ENCODE data around the gene NPIPB12.
"Not testable (repeated sequence)": the region's sequence is repeated elsewhere in the genome, so short reads cannot be mapped to it uniquely, and the experiment has no call there.

Gene NPIPB12

GRCh38 chr16:29460647-29461030, 45.6 kb downstream of the NPIPB12 start:
- H2BK5ac ChIP-seq (ENCODE audit: low read length); H3K9me3 ChIP-seq (replicated peaks in 1 of 2; ENCODE audit: control insufficient read depth in 2 of 2, insufficient read depth in 1 of 2, low read depth in 1 of 2, low read length in 2 of 2); H4K8ac ChIP-seq (ENCODE audit: low read depth, low read length); H3K4me2 ChIP-seq (ENCODE audit: insufficient read depth, low read length, poor library complexity, severe bottlenecking); H3K23ac ChIP-seq (ENCODE audit: low read depth, low read length, poor library complexity); H3K4ac ChIP-seq (ENCODE audit: low read length); DNase-seq (ENCODE audit: low spot score); H3K4me1 ChIP-seq (ENCODE audit: control insufficient read depth in 2 of 2, insufficient read depth in 1 of 2, low read depth in 1 of 2, low read length in 2 of 2); H4K91ac ChIP-seq (ENCODE audit: low read depth, low read length, poor library complexity); H3K14ac ChIP-seq (ENCODE audit: low read length); H3K36me3 ChIP-seq (replicated peaks in 1 of 2; ENCODE audit: control insufficient read depth in 2 of 2, insufficient read depth in 2 of 2, low read length in 2 of 2); H3K79me1 ChIP-seq (ENCODE audit: low read depth, low read length); H3K4me3 ChIP-seq (ENCODE audit: low read length in 2 of 2); H3K18ac ChIP-seq (ENCODE audit: low read length); H2BK15ac ChIP-seq (ENCODE audit: low read length); H3K27ac ChIP-seq (replicated peaks; ENCODE audit: low read length); H2BK12ac ChIP-seq (ENCODE audit: low read length); H3K27me3 ChIP-seq (ENCODE audit: control insufficient read depth in 3 of 3, insufficient read depth in 3 of 3, low read depth in 1 of 3, low read length in 3 of 3); H3K9ac ChIP-seq (ENCODE audit: low read depth, low read length, poor library complexity); H2BK120ac ChIP-seq (ENCODE audit: low read depth, low read length); H2AK5ac ChIP-seq (ENCODE audit: low read depth, low read length); H2AFZ ChIP-seq (ENCODE audit: low read length): not testable (repeated sequence)
- WGBS, 2 donors (ENCODE audit: extremely low coverage in 2 of 2, insufficient read length in 2 of 2, insufficient replicate concordance in 1 of 2) = no CpG with 5 or more reads among the region's 9 CpGs

GRCh38 chr16:29459706-29460646, 46.2 kb downstream of the NPIPB12 start, which contains the start of gene SULT1A4:
Gene SULT1A4 (plus strand): TSS chr16:29459913. CDS start chr16:29461386, 1,473 bp downstream.
- H2BK120ac ChIP-seq (ENCODE audit: low read depth, low read length); H2BK15ac ChIP-seq (ENCODE audit: low read length); H3K27ac ChIP-seq (replicated peaks; ENCODE audit: low read length); DNase-seq (ENCODE audit: low spot score); H2AK5ac ChIP-seq (ENCODE audit: low read depth, low read length); H3K27me3 ChIP-seq (ENCODE audit: control insufficient read depth in 3 of 3, insufficient read depth in 3 of 3, low read depth in 1 of 3, low read length in 3 of 3); H3K18ac ChIP-seq (ENCODE audit: low read length); H3K9me3 ChIP-seq (replicated peaks in 1 of 2; ENCODE audit: control insufficient read depth in 2 of 2, insufficient read depth in 1 of 2, low read depth in 1 of 2, low read length in 2 of 2); H3K14ac ChIP-seq (ENCODE audit: low read length); H3K79me1 ChIP-seq (ENCODE audit: low read depth, low read length); H3K4ac ChIP-seq (ENCODE audit: low read length); H3K4me2 ChIP-seq (ENCODE audit: insufficient read depth, low read length, poor library complexity, severe bottlenecking); H2AFZ ChIP-seq (ENCODE audit: low read length); H3K23ac ChIP-seq (ENCODE audit: low read depth, low read length, poor library complexity); H3K9ac ChIP-seq (ENCODE audit: low read depth, low read length, poor library complexity); H3K4me3 ChIP-seq (ENCODE audit: low read length in 2 of 2); H2BK5ac ChIP-seq (ENCODE audit: low read length); H4K8ac ChIP-seq (ENCODE audit: low read depth, low read length); H3K4me1 ChIP-seq (ENCODE audit: control insufficient read depth in 2 of 2, insufficient read depth in 1 of 2, low read depth in 1 of 2, low read length in 2 of 2); H3K36me3 ChIP-seq (replicated peaks in 1 of 2; ENCODE audit: control insufficient read depth in 2 of 2, insufficient read depth in 2 of 2, low read length in 2 of 2); H4K91ac ChIP-seq (ENCODE audit: low read depth, low read length, poor library complexity); H2BK12ac ChIP-seq (ENCODE audit: low read length): not testable (repeated sequence)
- no CpG with 5 or more reads among the region's 13 CpGs for WGBS, 2 donors (ENCODE audit: extremely low coverage in 2 of 2, insufficient read length in 2 of 2, insufficient replicate concordance in 1 of 2)

GRCh38 chr16:29457660-29458059, 48.5 kb downstream of the NPIPB12 start:
- H3K4me3 ChIP-seq (ENCODE audit: low read length in 2 of 2); H2BK15ac ChIP-seq (ENCODE audit: low read length); H2BK5ac ChIP-seq (ENCODE audit: low read length); H3K9me3 ChIP-seq (replicated peaks in 1 of 2; ENCODE audit: control insufficient read depth in 2 of 2, insufficient read depth in 1 of 2, low read depth in 1 of 2, low read length in 2 of 2); H3K9ac ChIP-seq (ENCODE audit: low read depth, low read length, poor library complexity); H2BK120ac ChIP-seq (ENCODE audit: low read depth, low read length); H3K4me1 ChIP-seq (ENCODE audit: control insufficient read depth in 2 of 2, insufficient read depth in 1 of 2, low read depth in 1 of 2, low read length in 2 of 2); H4K91ac ChIP-seq (ENCODE audit: low read depth, low read length, poor library complexity); H3K14ac ChIP-seq (ENCODE audit: low read length); H3K36me3 ChIP-seq (replicated peaks in 1 of 2; ENCODE audit: control insufficient read depth in 2 of 2, insufficient read depth in 2 of 2, low read length in 2 of 2); H3K4ac ChIP-seq (ENCODE audit: low read length); H3K4me2 ChIP-seq (ENCODE audit: insufficient read depth, low read length, poor library complexity, severe bottlenecking); H3K23ac ChIP-seq (ENCODE audit: low read depth, low read length, poor library complexity); H3K18ac ChIP-seq (ENCODE audit: low read length); H3K27ac ChIP-seq (replicated peaks; ENCODE audit: low read length); H3K79me1 ChIP-seq (ENCODE audit: low read depth, low read length); H2AFZ ChIP-seq (ENCODE audit: low read length); H2AK5ac ChIP-seq (ENCODE audit: low read depth, low read length); H4K8ac ChIP-seq (ENCODE audit: low read depth, low read length); DNase-seq (ENCODE audit: low spot score); H2BK12ac ChIP-seq (ENCODE audit: low read length); H3K27me3 ChIP-seq (ENCODE audit: control insufficient read depth in 3 of 3, insufficient read depth in 3 of 3, low read depth in 1 of 3, low read length in 3 of 3): not testable (repeated sequence)
- WGBS, 2 donors (ENCODE audit: extremely low coverage in 2 of 2, insufficient read length in 2 of 2, insufficient replicate concordance in 1 of 2) = no CpG with 5 or more reads among the region's 2 CpGs

- not testable (repeated sequence) for H3K4me2 ChIP-seq (ENCODE audit: insufficient read depth, low read length, poor library complexity, severe bottlenecking); H3K27me3 ChIP-seq (ENCODE audit: control insufficient read depth in 3 of 3, insufficient read depth in 3 of 3, low read depth in 1 of 3, low read length in 3 of 3); H2BK120ac ChIP-seq (ENCODE audit: low read depth, low read length); H3K18ac ChIP-seq (ENCODE audit: low read length); H4K8ac ChIP-seq (ENCODE audit: low read depth, low read length); H2BK12ac ChIP-seq (ENCODE audit: low read length); H4K91ac ChIP-seq (ENCODE audit: low read depth, low read length, poor library complexity); H2BK5ac ChIP-seq (ENCODE audit: low read length); H2AFZ ChIP-seq (ENCODE audit: low read length); H3K79me1 ChIP-seq (ENCODE audit: low read depth, low read length); H3K9ac ChIP-seq (ENCODE audit: low read depth, low read length, poor library complexity); H3K4me3 ChIP-seq (ENCODE audit: low read length in 2 of 2); H3K4me1 ChIP-seq (ENCODE audit: control insufficient read depth in 2 of 2, insufficient read depth in 1 of 2, low read depth in 1 of 2, low read length in 2 of 2); DNase-seq (ENCODE audit: low spot score); H3K14ac ChIP-seq (ENCODE audit: low read length); H2BK15ac ChIP-seq (ENCODE audit: low read length); H3K36me3 ChIP-seq (replicated peaks in 1 of 2; ENCODE audit: control insufficient read depth in 2 of 2, insufficient read depth in 2 of 2, low read length in 2 of 2); H3K27ac ChIP-seq (replicated peaks; ENCODE audit: low read length); H3K4ac ChIP-seq (ENCODE audit: low read length); H2AK5ac ChIP-seq (ENCODE audit: low read depth, low read length); H3K23ac ChIP-seq (ENCODE audit: low read depth, low read length, poor library complexity); H3K9me3 ChIP-seq (replicated peaks in 1 of 2; ENCODE audit: control insufficient read depth in 2 of 2, insufficient read depth in 1 of 2, low read depth in 1 of 2, low read length in 2 of 2)
- WGBS, 2 donors (ENCODE audit: extremely low coverage in 2 of 2, insufficient read length in 2 of 2, insufficient replicate concordance in 1 of 2) = no CpG with 5 or more reads among the region's 29 CpGs
Measured at GRCh38 chr16:29454828-29455227, 51.4 kb downstream of the NPIPB12 start.
